WTC11 (cell line): Measurements from ENCODE around the gene KLHL22. TPM values are rescaled to one million over a fixed set of nuclear protein-coding genes. Genes with fewer than 3 reads are reported as not detected.
A peak's percentile ranks its signal among the peaks of the same experiment; 100 is the strongest.

Experiments used
- ATAC-seq: fragments of 200-7000 bp; cut with Tn5 transposase; 2 replicates; pipeline ENCODE4 v1.10.0; 2021; ENCODE audit warnings: mild to moderate bottlenecking, moderate library complexity
- CTCF ChIA-PET: fragments of 300-600 bp; sonication (Branson Sonifier 250); formaldehyde crosslinking; loops from one replicate; lab custom pipeline; 2021; ENCODE audit warnings: antibody characterized with exemption; lab: Charles Lee
- POLR2A ChIA-PET: fragments of 350-600 bp; sonication (Branson Sonifier 250); formaldehyde crosslinking; loops from one replicate; lab custom pipeline; 2021; ENCODE audit warnings: antibody characterized with exemption; lab: Charles Lee
- DNase-seq: peaks from one replicate; pipeline ENCODE4 v3.0.0; 2021; ENCODE audit warnings: low spot score
- H3K27ac Mint-ChIP-seq: 2 replicates; pipeline ENCODE4 v1.8.0; 2021; ENCODE audit warnings: mixed read lengths
- H3K27me3 Mint-ChIP-seq: 2 replicates; pipeline ENCODE4 v1.8.0; 2021; ENCODE audit warnings: low read depth, mild to moderate bottlenecking, moderate library complexity, mixed read lengths
- H3K36me3 Mint-ChIP-seq: 2 replicates; pipeline ENCODE4 v1.8.0; 2021; ENCODE audit warnings: mixed read lengths
- H3K4me1 Mint-ChIP-seq: 2 replicates; pipeline ENCODE4 v1.8.0; 2022; ENCODE audit warnings: mixed read lengths
- H3K4me3 Mint-ChIP-seq: 2 replicates; pipeline ENCODE4 v1.8.0; 2021; ENCODE audit warnings: mild to moderate bottlenecking, moderate library complexity, mixed read lengths
- H3K9me3 Mint-ChIP-seq: 2 replicates; pipeline ENCODE4 v1.8.0; 2021; ENCODE audit warnings: mixed read lengths
- FOXJ3 ChIP-seq: sonication (generic); formaldehyde crosslinking; IDR thresholded peaks from 2 replicates; pipeline ENCODE4 v1.9.0; 2021; ENCODE audit warnings: missing genetic modification reagents, mild to moderate bottlenecking, borderline replicate concordance
- FOXP1 ChIP-seq: sonication (generic); formaldehyde crosslinking; IDR thresholded peaks from 2 replicates; pipeline ENCODE4 v1.8.0; 2022; ENCODE audit warnings: missing genetic modification reagents, mild to moderate bottlenecking, moderate library complexity, borderline replicate concordance
- GABPB1 ChIP-seq: sonication (generic); formaldehyde crosslinking; IDR thresholded peaks from 2 replicates; pipeline ENCODE4 v1.8.1; 2023; ENCODE audit warnings: mild to moderate bottlenecking, missing genetic modification reagents
- NFE2L1 ChIP-seq: sonication (generic); formaldehyde crosslinking; IDR thresholded peaks from 2 replicates; pipeline ENCODE4 v1.8.1; 2023; ENCODE audit warnings: missing genetic modification reagents
- NFYB ChIP-seq: sonication (generic); formaldehyde crosslinking; conservative IDR thresholded peaks from 2 replicates; pipeline ENCODE4 v1.8.0; 2022; ENCODE audit warnings: low read depth, missing genetic modification reagents
- PRRX2 ChIP-seq: fragments of 250-450 bp; sonication (Bioruptor Pico); IDR thresholded peaks from 2 replicates; pipeline ENCODE4 v1.8.0; 2021; ENCODE audit warnings: mild to moderate bottlenecking
- TEAD1 ChIP-seq: sonication (generic); formaldehyde crosslinking; IDR thresholded peaks from 2 replicates; pipeline ENCODE4 v1.8.0; 2022; ENCODE audit warnings: mild to moderate bottlenecking, missing genetic modification reagents
- total RNA-seq: library from RNA; stranded (reverse); gene quantifications from 3 replicates; pipeline ENCODE4 v1.2.3, GENCODE V29; 2021
- TF ChIP-seq, protein P1 (sequence below): sonication (generic); formaldehyde crosslinking; IDR thresholded peaks from 2 replicates; pipeline ENCODE4 v1.8.1; 2023; ENCODE audit warnings: mild to moderate bottlenecking, missing genetic modification reagents, borderline replicate concordance
- TF ChIP-seq, protein P2 (sequence below): sonication (generic); formaldehyde crosslinking; IDR thresholded peaks from 2 replicates; pipeline ENCODE4 v1.8.0; 2022; ENCODE audit warnings: mild to moderate bottlenecking, missing genetic modification reagents
- TF ChIP-seq, protein P3 (sequence below): fragments of 250-450 bp; sonication (Bioruptor Pico); IDR thresholded peaks from 2 replicates; pipeline ENCODE4 v1.9.0; 2021; ENCODE audit warnings: mild to moderate bottlenecking
- TF ChIP-seq, protein P4 (sequence below): fragments of 250-450 bp; sonication (Bioruptor Pico); IDR thresholded peaks from 2 replicates; pipeline ENCODE4 v1.9.0; 2021; ENCODE audit warnings: mild to moderate bottlenecking, borderline replicate concordance

The KLHL22 gene
- total RNA-seq, 1 experiment from 2014 or later = 15.7 TPM

DNA sequence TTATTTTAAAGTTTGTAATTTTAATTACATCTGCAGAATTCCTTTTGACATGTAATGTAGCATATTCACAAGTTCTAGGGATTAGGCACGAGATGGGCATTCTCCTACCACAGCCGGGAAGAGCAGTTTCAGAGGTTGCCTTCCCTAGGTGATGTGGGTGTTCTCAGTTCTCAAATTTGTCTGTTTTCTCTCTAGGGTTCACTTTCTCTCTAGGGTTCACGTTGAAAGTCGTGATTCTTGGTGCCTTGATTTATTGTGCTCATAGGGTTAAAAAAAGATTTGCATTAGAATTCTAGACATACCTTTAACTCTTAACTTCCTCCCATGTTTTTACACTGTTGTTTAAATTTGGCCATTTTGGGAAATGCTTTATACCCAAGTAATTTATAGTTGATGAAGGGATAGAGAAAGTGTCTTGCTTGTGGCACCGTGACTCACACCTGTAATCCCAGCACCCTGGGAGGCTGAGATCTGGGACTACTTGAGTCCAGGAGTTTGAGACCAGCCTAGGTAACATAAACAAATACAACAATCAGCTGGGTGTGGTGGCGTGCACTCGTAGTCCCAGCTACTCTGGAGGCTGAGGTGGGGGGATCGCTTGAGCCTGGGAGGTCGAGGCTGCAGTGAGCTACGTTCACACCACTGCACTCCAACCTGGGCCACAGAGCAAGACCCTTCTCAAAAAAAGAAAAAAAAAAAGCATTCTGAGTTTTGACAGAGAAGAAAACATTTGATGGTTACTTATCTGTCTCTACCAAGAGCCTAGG, 15.4 kb upstream of the KLHL22 start (continued):
- TF ChIP-seq, protein P1, sequence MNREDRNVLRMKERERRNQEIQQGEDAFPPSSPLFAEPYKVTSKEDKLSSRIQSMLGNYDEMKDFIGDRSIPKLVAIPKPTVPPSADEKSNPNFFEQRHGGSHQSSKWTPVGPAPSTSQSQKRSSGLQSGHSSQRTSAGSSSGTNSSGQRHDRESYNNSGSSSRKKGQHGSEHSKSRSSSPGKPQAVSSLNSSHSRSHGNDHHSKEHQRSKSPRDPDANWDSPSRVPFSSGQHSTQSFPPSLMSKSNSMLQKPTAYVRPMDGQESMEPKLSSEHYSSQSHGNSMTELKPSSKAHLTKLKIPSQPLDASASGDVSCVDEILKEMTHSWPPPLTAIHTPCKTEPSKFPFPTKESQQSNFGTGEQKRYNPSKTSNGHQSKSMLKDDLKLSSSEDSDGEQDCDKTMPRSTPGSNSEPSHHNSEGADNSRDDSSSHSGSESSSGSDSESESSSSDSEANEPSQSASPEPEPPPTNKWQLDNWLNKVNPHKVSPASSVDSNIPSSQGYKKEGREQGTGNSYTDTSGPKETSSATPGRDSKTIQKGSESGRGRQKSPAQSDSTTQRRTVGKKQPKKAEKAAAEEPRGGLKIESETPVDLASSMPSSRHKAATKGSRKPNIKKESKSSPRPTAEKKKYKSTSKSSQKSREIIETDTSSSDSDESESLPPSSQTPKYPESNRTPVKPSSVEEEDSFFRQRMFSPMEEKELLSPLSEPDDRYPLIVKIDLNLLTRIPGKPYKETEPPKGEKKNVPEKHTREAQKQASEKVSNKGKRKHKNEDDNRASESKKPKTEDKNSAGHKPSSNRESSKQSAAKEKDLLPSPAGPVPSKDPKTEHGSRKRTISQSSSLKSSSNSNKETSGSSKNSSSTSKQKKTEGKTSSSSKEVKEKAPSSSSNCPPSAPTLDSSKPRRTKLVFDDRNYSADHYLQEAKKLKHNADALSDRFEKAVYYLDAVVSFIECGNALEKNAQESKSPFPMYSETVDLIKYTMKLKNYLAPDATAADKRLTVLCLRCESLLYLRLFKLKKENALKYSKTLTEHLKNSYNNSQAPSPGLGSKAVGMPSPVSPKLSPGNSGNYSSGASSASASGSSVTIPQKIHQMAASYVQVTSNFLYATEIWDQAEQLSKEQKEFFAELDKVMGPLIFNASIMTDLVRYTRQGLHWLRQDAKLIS (CRISPR knock-in tag) = no peak

DNA sequence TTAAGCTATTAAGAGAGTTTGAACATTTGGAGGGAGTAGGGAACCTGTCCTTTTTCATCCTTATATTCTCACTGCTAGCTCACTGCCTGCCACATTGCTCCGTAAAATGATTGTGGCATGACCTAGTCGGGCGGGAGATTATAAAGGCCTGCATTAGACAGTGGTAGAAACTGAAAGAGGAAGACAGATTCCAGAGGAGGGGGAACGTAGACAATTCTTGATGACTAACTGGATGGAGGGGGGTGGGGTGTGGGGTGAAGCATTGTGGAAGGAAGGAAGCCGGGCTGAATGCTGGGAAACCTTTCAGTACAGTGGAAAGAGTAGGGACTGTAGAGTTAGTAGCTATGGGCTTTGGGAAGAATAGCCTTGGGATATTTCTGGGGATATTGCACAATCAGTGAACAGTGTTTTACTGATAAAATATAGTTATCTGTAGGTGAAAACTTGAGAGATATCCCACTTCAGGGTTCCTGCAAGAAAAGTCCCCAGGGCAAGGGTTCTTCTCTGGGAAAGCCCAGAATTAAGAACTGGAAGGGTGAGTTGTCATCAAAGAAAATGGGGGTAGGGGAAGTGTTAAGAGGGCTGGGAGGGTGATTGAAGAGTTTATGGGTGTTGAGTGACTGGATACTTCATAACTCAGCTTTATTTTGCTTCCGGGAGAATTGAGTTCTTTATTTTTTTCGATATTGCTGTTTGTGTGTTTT, 13.9 kb upstream of the KLHL22 start:
- H3K27me3 Mint-ChIP-seq = no peaks in the 10 kb centered on the region
- H3K36me3 Mint-ChIP-seq = peaks cover 4% of the 10 kb centered on the region; the same call in 1 of the 2 replicates
- POLR2A ChIA-PET = interaction anchor here (0.6 kb wide), 1 partner anchor 47 kb away, joined by 3 read pairs; no protein-coding TSS in a partner anchor
- CTCF ChIA-PET = interaction anchor here (1.6 to 2.5 kb wide), 3 partner anchors 8 to 58 kb away, joined by 4 to 9 read pairs (median 6); no protein-coding TSS in a partner anchor
- peaks cover 37% of the 10 kb centered on the region for H3K4me1 Mint-ChIP-seq
- H3K27ac Mint-ChIP-seq = peak overlapping the region; percentile 3
- H3K9me3 Mint-ChIP-seq = no peaks in the 10 kb centered on the region
- TF ChIP-seq, protein P2, sequence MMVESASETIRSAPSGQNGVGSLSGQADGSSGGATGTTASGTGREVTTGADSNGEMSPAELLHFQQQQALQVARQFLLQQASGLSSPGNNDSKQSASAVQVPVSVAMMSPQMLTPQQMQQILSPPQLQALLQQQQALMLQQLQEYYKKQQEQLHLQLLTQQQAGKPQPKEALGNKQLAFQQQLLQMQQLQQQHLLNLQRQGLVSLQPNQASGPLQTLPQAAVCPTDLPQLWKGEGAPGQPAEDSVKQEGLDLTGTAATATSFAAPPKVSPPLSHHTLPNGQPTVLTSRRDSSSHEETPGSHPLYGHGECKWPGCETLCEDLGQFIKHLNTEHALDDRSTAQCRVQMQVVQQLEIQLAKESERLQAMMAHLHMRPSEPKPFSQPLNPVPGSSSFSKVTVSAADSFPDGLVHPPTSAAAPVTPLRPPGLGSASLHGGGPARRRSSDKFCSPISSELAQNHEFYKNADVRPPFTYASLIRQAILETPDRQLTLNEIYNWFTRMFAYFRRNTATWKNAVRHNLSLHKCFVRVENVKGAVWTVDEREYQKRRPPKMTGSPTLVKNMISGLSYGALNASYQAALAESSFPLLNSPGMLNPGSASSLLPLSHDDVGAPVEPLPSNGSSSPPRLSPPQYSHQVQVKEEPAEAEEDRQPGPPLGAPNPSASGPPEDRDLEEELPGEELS (CRISPR knock-in tag) = no peak
- TF ChIP-seq NFYB (CRISPR knock-in tag) (no peak), FOXP1 (CRISPR knock-in tag) (no peak), GABPB1 (CRISPR knock-in tag) (no peak), FOXJ3 (CRISPR knock-in tag) (no peak), NFE2L1 (CRISPR knock-in tag) (no peak), PRRX2 (no peak), TEAD1 (CRISPR knock-in tag) (no peak)
- TF ChIP-seq, protein P3, sequence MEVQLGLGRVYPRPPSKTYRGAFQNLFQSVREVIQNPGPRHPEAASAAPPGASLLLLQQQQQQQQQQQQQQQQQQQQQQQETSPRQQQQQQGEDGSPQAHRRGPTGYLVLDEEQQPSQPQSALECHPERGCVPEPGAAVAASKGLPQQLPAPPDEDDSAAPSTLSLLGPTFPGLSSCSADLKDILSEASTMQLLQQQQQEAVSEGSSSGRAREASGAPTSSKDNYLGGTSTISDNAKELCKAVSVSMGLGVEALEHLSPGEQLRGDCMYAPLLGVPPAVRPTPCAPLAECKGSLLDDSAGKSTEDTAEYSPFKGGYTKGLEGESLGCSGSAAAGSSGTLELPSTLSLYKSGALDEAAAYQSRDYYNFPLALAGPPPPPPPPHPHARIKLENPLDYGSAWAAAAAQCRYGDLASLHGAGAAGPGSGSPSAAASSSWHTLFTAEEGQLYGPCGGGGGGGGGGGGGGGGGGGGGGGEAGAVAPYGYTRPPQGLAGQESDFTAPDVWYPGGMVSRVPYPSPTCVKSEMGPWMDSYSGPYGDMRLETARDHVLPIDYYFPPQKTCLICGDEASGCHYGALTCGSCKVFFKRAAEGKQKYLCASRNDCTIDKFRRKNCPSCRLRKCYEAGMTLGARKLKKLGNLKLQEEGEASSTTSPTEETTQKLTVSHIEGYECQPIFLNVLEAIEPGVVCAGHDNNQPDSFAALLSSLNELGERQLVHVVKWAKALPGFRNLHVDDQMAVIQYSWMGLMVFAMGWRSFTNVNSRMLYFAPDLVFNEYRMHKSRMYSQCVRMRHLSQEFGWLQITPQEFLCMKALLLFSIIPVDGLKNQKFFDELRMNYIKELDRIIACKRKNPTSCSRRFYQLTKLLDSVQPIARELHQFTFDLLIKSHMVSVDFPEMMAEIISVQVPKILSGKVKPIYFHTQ (CRISPR knock-in tag) = no peak
- TF ChIP-seq, protein P4, sequence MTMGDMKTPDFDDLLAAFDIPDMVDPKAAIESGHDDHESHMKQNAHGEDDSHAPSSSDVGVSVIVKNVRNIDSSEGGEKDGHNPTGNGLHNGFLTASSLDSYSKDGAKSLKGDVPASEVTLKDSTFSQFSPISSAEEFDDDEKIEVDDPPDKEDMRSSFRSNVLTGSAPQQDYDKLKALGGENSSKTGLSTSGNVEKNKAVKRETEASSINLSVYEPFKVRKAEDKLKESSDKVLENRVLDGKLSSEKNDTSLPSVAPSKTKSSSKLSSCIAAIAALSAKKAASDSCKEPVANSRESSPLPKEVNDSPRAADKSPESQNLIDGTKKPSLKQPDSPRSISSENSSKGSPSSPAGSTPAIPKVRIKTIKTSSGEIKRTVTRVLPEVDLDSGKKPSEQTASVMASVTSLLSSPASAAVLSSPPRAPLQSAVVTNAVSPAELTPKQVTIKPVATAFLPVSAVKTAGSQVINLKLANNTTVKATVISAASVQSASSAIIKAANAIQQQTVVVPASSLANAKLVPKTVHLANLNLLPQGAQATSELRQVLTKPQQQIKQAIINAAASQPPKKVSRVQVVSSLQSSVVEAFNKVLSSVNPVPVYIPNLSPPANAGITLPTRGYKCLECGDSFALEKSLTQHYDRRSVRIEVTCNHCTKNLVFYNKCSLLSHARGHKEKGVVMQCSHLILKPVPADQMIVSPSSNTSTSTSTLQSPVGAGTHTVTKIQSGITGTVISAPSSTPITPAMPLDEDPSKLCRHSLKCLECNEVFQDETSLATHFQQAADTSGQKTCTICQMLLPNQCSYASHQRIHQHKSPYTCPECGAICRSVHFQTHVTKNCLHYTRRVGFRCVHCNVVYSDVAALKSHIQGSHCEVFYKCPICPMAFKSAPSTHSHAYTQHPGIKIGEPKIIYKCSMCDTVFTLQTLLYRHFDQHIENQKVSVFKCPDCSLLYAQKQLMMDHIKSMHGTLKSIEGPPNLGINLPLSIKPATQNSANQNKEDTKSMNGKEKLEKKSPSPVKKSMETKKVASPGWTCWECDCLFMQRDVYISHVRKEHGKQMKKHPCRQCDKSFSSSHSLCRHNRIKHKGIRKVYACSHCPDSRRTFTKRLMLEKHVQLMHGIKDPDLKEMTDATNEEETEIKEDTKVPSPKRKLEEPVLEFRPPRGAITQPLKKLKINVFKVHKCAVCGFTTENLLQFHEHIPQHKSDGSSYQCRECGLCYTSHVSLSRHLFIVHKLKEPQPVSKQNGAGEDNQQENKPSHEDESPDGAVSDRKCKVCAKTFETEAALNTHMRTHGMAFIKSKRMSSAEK (CRISPR knock-in tag) = no peak
- TF ChIP-seq, all 79 proteins: peak for 0
- DNase-seq = no peak
- peak overlapping the region; percentile 95 for H3K4me3 Mint-ChIP-seq
- no peak for ATAC-seq
